GM12875 (cell line): ENCODE data around the gene WDHD1.

Experiments
- H3K4me3 ChIP-seq: one replicate; pipeline ENCODE4 v1.5.1; 2011; ENCODE audit warnings: low read depth, low read length, control low read depth
- TF ChIP-seq, protein P1 (sequence below): IDR thresholded peaks from 2 replicates; pipeline ENCODE4 v1.5.1; 2011; ENCODE audit warnings: low read depth, mild to moderate bottlenecking, control low read depth, inconsistent platforms, low read length, moderate library complexity, borderline replicate concordance; ENCODE audit not compliant: insufficient read depth

The WDHD1 gene

DNA sequence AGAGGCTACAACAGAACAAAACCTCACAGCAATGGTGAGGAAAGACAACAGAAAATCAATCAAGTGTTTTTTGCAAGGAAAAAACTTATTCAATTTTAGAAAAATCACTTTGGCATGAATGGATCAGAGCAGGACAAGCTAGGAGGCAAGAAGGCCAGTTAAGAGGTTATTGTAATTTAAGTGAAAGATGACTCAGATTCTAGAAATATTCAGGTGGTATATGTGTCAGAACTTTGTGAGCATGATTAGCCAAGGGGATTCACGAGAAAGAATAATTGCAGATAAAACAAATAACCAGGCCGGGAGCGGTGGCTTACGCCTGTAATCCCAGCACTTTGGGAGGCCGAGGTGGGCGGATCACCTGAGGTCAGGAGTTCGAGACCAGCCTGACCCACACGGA is 137.0 kb downstream of the WDHD1 start:
- no peak overlapping the region for H3K4me3 ChIP-seq
- TF ChIP-seq, protein P1, sequence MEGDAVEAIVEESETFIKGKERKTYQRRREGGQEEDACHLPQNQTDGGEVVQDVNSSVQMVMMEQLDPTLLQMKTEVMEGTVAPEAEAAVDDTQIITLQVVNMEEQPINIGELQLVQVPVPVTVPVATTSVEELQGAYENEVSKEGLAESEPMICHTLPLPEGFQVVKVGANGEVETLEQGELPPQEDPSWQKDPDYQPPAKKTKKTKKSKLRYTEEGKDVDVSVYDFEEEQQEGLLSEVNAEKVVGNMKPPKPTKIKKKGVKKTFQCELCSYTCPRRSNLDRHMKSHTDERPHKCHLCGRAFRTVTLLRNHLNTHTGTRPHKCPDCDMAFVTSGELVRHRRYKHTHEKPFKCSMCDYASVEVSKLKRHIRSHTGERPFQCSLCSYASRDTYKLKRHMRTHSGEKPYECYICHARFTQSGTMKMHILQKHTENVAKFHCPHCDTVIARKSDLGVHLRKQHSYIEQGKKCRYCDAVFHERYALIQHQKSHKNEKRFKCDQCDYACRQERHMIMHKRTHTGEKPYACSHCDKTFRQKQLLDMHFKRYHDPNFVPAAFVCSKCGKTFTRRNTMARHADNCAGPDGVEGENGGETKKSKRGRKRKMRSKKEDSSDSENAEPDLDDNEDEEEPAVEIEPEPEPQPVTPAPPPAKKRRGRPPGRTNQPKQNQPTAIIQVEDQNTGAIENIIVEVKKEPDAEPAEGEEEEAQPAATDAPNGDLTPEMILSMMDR: no peak
